GM18873 (cell line): ENCODE measurements around the gene QRICH1.
"Not testable (repeated sequence)": the region's sequence is repeated elsewhere in the genome, so short reads cannot be mapped to it uniquely, and the experiment has no call there.

Experiments used
- ATAC-seq: cut with Tn5 transposase; IDR thresholded peaks from one replicate; pipeline ENCODE4 v1.9.1; 2021; ENCODE audit warnings: mild to moderate bottlenecking, moderate library complexity, moderate number of reproducible peaks; ENCODE audit not compliant: unreplicated experiment, low FRiP score

QRICH1 gene

DNA sequence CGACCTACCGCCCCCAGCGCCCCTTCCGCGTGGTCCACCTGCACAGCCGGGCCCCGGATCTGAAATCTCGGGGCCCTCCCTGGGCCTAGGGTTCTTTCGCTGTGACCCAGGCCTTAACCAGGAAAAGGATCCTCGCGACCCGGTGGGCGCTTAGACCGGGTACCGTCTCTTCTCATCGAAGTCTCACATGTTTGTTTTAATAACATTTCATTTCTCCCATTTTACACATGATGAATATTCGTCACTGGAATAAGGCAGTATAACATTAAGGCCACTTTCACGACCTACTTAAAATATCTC lies 75.2 kb downstream of the QRICH1 start:
- no peak for ATAC-seq

DNA sequence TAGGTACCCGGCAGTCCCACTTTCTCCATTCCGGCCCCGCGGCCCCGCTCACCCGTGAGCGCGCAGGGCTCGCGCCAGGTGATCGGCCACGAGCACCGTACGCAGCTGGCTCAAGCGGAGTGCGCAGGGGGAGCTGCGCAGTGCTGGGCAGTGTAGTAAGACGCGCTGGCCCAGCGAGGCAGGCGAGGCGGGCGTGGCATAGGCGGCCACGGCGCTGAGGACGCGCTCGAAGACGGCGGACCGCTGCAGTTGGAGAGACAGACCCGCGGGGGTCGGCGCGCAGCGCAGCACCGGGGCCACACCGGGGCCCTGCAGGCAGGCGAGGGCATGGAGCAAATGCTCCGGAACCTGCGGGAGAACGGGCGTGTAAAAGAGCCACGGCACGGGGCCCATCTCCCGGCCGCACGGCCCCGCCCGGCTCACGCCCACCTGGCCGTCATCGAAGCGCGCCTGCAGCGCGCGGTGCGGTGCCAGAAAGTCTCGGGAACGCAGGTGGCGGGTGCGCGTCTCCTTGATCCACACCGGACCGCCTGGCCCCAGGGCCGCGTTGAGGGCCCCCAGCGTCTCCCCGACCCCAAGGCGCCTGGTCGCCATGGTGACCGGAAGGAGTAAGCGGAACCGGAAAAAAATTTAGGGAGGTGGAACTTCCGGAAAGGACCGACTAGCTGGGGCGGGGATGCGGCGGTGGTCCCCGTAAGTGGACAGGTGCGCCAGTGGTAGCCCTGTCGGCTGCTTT lies 75.7 kb downstream of the QRICH1 start, which contains the start of gene DALRD3:
DALRD3 (minus strand) TSS at position 610 of the 736 bp plus-strand sequence; CDS start at position 594, 16 bp downstream.
- ATAC-seq: no peak

DNA sequence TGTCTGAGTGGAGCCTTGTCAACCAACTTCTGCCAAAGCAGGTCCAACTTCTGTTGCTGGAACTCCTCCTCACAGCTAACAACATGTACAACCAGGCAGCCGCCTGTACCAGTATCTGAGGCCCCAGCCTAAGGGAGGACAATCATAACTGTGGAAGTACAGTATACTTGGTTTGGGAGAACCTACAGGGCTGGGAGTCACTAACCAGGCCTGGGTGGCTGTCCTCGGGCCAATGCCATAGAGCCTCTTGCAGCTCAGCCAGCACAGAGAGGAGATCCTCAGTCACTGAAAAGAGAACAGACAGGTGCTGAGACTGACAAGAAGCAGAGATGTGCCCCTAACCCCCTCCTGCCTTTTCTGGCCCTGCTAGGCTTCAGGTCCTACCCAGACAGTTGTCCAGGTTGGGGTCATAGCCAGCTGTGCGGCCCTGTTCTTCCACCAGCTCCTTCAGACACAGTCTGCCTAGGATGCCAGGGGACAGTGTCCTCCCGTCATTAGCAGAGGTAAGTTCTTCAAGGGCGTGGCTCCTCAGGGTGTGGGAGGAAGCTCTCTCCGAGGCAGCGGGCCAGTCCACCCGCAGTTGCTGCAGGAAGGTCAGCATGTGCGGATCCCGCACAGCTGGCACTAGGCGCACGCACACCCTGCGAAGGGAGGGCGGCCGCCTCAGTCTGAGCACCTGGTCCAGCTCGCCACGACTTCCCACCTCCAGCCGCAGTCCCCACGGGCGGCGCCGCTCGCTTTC lies 76.5 kb downstream of the QRICH1 start:
- ATAC-seq: no peak

- ATAC-seq: no peak
Observed at GRCh38 chr3:49016414-49017228, 77.2 kb downstream of the QRICH1 start.

- no peak for ATAC-seq
Observed at GRCh38 chr3:49015765-49016164, 78.1 kb downstream of the QRICH1 start.

DNA sequence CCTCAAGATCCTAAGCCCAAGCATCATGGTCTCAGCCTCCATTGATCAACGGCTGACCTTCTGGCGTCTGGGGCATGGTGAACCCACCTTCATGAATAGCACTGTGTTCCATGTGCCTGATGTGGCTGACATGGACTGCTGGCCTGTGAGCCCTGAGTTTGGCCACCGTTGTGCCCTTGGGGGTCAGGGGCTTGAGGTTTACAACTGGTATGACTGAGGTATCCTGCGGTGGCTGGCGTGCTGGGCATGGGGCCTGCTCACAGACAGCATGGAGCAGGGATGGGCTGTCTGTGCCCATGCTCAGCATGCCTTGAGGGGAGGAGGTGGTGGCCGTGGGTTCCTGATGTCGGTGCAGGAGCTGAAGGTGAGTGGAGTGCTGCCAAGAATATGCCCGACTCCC lies 78.8 kb downstream of the QRICH1 start:
- ATAC-seq: no peak

- no peak for ATAC-seq
Observed at GRCh38 chr3:49013738-49014660, 79.9 kb downstream of the QRICH1 start.

DNA sequence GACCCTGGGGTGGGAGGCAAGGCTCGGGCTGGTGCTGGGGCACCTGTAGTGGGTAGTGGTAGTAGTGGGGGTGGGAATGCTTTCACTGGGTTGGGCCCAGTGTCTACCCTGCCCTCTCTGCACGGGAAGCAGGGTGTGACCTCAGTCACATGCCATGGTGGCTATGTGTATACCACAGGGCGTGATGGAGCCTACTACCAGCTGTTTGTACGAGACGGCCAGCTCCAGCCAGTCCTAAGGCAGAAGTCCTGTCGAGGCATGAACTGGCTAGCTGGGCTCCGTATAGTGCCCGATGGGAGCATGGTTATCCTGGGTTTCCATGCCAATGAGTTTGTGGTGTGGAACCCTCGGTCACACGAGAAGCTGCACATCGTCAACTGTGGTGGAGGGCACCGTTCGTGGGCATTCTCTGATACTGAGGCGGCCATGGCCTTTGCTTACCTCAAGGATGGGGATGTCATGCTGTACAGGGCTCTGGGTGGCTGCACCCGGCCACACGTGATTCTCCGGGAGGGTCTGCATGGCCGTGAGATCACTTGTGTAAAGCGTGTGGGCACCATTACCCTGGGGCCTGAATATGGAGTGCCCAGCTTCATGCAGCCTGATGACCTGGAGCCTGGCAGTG lies 80.6 kb downstream of the QRICH1 start:
- ATAC-seq: no peak

- no peak for ATAC-seq
Observed at GRCh38 chr3:49012441-49013017, 81.3 kb downstream of the QRICH1 start.

DNA sequence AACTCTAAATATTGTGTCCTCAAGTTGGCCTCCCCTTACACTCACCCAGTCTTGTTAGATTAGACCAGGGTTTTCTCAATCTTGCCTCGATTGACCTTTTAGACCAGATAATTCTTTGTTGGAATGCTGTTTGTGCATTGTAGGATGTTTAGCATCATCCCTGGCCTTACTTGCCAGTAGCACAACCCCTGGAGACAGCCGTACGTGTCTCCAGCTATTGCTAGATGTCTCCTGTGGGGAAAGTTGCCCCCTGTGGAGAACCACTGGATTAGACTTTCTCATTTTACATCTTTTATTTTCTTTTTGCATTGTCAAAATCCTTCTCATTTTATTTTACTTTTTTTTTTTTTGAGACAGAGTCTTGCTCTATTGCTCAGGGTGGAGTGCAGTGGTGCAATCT lies 84.5 kb downstream of the QRICH1 start:
- ATAC-seq: no peak

GRCh38 chr3:49008627-49009026 lies 85.2 kb downstream of the QRICH1 start:
- not testable (repeated sequence) for ATAC-seq

GRCh38 chr3:49007771-49008528 lies 85.9 kb downstream of the QRICH1 start:
- ATAC-seq: peak; percentile 25

GRCh38 chr3:49007068-49007770 lies 86.7 kb downstream of the QRICH1 start, which contains the start of gene WDR6:
TSS of gene WDR6 (plus strand) at chr3:49007391. CDS start at chr3:49007432, 41 bp downstream.
- ATAC-seq: peak; percentile 81

DNA sequence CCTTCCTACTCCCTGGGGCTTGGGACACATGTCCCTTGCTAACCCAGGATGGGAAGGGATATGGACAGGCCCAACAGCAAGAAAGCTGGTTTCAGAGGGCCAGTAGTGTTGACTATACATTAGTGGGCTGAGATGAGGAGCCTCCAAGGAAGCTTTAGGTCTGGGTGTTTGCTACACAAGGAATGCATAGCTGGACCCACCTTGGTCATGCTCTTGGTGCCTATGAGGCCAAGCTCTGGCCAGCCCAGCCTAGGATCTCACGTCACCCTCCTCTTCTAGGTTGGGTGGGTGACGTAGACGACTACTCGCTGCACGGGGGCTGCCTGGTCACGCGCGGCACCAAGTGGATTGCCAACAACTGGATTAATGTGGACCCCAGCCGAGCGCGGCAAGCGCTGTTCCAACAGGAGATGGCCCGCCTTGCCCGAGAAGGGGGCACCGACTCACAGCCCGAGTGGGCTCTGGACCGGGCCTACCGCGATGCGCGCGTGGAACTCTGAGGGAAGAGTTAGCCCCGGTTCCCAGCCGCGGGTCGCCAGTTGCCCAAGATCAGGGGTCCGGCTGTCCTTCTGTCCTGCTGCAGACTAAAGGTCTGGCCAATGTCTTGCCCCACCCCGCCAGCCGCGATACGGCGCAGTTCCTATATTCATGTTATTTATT lies 87.3 kb downstream of the QRICH1 start:
- no peak for ATAC-seq

- ATAC-seq: no peak
Observed at GRCh38 chr3:49005998-49006397, 87.9 kb downstream of the QRICH1 start.

DNA sequence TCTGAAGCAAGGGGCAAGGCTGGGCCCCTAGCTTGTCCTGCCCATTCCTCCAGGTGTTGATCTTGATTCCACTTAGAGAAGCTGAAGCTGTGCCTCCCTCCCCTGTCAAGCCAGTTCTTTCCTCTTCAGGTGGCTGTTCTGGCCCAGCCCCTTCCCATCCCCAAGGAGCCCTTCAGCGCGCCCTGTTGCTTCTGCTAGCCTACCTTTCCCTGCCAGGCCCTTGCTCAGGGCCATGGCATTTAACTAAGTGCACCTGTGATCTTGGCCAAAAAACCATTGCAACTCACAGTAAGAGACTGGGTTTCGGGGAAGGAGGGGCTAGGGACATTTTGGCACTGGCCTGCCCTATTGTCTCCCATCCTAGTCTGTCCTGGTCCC lies 88.6 kb downstream of the QRICH1 start:
- no peak for ATAC-seq
